HG03442 (cell line): Measurements from ENCODE around the gene ACKR2.
"Not testable (repeated sequence)": the region's sequence is repeated elsewhere in the genome, so short reads cannot be mapped to it uniquely, and the experiment has no call there.

Source experiments
- ATAC-seq: cut with Tn5 transposase; IDR thresholded peaks from one replicate; pipeline ENCODE4 v1.9.1; 2021; ENCODE audit warnings: mild to moderate bottlenecking, moderate library complexity; ENCODE audit not compliant: unreplicated experiment

Gene ACKR2

DNA sequence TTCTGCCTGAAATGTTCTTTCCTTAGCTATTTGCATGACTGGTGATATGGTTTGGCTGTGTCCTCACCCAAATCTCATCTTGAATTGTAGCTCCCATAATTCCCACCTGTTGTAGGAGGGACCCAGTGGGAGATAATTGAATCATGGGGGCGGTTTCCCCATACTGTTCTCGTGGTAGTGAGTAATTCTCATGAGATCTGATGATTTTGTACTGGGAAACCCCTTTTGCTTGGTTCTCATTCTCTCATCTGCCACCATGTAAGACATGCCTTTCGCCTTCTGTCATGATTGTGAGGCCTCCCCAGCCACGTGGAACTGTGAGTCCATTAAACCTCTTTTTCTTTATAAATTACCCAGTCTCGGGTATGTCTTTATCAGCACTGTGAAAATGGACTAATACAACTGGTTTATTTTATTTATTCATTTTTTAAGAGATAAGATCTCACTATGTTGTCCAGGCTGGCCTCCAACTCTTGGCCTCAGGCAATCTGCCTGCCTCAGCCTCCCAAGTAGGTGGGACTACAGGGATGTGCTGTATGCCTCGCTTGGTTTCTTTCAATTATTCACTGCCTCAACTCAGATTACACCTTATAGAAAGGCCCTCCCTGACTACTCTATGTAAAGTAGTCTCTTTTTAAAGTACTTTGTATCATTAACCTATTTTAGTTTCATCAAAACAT is 74.1 kb downstream of the ACKR2 start:
- ATAC-seq = not testable (repeated sequence)

DNA sequence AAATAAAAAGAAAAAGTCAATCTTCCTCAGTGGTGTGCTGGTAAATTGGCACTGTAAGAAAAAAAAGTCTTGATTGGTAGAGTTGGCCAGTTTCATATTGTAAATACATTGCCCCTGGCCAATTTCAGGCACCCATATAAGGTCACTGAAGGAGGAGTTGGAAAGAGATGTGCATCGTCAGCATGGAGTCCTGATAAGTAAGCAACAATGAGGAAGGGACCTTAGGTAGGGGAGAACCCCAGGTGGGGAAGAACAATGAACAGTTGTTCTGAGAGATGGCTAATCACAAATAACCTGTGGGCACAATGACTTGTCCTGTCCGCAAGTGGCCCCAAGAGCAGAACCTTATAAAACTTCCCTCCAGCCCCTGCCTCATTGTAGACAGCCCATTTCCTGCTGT is 75.1 kb downstream of the ACKR2 start:
- no peak for ATAC-seq

DNA sequence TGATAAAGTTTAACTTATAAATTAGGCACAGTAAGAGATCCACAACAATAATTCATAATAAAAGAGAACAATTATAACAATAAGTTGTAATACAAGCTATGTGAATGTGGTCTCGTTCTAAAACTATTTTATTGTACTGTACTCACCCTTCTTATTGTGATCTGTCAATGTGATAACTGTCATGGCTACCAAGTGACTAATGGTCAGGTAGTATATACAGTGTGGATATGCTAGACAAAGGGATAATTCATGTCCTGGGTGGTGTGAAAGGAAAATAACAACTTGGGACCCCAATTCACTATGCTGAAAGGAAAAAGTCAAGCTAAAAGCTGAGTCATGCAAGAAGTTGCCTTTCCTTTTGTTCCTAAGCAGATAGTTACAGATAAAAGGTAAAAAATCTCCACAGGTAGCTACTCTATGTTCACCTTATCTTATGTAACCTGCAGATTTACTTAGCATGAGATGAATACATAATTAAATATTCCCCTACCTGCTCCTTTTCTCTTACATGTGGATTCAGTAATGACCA is 77.1 kb downstream of the ACKR2 start:
- ATAC-seq = no peak

DNA sequence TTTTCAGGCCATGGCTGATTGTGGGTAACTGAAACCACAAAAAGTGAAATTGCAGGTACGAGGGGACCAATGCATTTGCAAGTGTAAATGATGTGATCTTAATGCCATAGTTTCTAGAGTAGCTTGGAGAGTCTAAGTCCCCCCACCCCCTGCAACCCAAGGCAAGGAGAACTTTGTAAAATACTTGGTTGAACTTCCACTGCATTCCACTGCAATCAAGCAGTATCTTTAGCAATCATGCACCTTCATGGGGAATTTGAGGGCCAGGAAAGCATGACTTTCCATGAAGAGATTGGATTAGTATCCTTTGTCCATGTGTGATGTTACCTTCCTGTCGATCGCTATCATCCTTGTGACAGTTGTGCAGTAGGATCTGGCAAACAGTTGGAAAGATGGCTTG is 77.8 kb downstream of the ACKR2 start:
- ATAC-seq = no peak

DNA sequence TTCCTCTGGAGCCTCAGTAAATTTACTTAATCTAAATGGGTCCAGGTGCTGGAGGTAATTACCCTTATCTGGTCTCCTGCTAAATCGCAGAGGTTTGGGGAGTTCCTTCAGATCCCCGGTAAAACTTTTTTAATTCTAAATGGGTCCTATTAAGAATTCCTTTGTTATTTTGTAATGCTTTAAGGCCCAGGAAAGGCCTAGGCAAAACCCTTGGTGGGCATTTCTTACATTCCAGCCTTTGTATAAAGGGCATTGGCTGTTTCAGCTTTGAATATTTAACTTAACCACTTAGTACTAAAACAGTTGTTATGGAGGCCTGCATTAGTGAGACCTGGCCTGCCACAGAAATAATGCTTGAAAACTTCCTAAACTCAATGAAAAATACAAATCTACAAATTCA is 81.8 kb downstream of the ACKR2 start:
- ATAC-seq = no peak

DNA sequence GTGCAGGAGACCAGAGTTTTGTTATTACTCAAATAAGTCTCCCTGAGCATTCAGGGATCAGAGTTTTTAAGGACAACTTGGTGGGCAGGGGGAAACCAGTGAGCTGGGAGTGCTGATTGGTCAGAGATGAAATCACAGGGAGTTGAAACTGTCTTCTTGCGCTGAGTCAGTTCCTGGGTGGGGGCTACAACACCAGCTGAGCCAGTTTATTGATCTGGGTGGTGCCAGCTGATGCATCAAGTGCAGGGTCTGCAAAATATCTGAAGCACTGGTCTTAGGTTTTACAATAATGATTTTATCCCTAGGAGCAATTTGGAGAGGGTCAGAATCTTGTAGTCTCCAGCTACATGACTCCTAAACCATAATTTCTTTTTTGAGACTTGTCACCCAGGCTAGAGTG is 82.9 kb downstream of the ACKR2 start:
- ATAC-seq = no peak

DNA sequence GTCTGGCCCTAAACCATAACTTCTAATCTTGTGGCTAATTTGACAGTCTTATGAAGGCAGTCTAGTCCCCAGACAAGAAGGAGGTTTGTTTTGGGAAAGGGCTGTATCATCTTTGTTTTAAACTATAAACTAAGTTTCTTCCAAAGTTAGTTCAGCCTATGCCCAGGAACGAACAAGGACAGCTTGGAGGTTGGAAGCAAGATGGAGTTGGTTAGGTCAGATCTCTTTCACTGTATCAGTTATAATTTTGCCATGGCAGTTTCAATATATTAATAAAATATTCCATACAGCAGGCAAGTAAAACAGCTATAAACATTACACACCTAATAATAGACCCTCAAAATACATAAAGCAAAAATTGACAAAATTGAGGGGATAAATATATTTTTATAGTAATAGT is 83.6 kb downstream of the ACKR2 start:
- ATAC-seq = no peak

DNA sequence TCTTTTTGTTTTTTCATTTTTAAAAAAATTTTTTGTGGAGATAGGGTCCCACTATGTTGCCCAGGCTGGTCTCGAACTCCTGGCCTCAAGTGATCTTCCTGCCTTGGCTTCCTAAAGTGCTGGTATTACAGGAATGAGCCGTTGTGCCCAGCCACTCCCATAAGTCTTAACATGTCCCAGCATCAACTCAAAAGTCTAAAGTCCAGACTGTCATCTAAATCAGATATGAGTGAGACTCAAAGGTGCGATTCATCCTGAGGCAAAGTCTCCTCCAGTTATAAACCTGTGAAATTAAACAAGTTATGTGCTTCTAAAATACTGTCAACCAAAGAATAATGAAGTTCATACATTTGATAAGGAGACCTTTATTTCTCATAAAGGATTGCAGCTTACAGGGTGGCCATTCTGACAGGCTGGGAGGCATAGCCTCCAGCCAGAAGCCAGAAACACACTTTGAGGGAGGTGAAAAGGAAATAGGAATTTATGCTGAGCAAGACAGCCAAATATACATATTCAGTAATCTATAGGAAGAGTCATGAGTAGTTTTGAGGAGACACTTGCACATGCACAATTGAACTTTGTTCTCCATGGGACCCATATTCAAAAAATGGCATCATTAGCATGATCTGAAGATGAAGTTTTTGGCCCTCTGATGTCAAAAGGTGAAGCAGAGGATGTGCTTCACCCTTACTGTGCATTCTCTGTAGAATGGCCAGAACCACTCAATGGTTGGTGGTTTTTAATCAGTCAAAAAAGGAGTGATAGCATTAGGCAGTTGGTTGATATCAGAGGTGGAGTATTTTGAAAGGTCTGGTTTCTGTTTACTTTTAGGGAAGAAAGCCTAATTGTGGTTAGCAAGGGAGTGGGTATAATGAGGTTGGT is 85.7 kb downstream of the ACKR2 start:
- no peak for ATAC-seq

DNA sequence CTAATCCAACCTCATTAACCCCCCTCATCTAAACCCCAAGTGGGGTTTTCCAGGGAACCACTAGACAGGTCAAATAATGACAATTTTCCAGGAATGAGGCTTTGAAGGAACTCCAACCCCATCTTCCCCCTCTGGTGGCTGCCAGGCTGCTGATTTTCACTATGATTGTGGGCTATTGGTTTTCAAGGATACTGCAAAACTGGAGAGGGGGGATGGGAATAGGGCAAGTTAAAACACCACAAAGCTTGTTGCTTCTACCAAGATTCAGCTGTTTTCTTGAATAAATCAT is 86.3 kb downstream of the ACKR2 start:
- ATAC-seq = no peak

DNA sequence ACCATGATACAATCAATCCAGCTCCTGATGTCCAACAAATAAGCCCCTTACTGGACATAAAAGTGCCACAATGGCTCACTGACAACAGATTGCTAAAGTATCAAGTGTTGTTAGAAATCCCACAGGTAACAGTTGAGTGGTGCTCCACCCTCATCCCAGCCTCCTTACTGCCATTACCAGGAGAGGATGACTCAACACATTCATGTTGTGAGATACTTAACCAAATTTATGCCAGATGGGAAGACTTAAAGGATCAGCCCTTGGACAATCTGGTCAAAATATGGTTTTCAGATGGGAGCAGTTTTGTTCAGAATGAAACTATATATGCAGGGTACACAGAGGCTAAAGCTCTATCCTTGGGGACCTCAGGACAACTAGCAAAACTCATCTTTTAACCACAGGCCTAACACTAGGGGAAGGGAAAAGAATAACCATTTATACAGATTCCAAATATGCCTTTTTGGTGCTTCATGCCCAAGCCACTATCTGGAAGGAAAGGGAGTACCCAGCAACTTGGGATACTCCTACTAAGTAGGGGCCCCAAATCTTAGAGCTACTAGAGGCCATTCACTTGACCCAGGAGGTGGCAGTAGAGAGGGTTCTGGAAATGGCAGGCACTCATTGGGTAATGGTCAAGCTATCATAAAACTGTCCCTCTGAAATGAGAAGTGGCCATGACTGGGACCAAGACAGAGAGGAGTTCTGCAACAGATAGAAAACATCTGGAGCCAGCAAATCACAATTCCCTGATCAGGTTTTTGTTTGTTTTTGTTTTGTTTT is 89.8 kb downstream of the ACKR2 start:
- no peak for ATAC-seq

DNA sequence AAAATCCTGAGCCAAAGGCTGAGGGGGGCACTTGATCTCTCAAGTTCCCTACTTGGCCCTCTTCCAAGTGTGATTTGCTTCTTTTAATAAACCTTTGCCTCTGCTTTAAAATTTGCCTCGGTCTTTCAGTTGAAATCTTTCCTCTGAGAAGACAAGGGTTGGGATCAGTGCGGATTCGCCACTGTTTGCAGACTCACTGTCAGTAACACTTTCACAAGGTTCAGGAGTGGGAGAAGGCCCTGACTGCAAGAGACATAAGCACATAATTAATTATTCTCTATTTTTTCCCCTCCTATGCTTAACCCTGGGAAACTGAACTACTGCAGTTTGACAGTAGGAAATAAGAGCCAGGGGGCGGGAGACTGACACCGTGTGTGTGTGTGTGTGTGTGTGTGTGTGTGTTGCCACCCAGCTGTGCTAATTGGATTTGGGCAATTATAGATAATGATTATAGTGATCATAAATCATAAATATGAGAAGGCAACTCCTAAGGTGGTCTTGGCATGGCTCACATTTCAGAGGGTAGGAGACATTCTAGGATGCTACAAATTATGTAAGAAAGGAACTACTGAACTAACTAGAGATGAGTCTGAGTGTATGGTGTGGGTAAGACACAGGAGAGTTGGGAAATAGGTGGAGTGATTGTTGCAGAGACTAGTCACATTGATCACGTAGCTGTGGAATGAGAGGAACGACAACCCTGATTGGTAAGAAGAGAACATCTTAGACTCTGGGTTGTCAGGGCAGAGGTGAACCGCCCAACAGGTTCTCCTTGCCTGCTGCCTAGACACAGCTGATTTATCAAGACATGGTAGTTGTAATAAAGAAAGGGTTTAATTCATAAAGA is 91.2 kb downstream of the ACKR2 start:
- ATAC-seq = no peak

DNA sequence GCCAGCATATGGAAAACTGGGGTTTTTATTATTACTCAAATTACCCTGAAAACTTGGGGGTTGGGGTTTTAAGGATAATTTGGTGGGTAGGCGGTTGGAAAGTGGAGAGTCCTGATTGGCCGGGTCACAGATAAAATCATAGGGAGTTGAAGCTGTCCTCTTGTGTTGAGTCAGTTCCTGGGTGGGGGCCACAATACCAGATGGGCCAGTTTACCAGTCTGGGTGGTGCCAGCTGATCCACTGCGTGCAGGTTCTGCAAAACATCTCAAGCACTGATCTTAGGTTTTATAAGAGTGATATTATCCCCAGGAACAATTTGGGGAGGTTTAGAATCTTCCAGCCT is 91.8 kb downstream of the ACKR2 start:
- no peak for ATAC-seq

DNA sequence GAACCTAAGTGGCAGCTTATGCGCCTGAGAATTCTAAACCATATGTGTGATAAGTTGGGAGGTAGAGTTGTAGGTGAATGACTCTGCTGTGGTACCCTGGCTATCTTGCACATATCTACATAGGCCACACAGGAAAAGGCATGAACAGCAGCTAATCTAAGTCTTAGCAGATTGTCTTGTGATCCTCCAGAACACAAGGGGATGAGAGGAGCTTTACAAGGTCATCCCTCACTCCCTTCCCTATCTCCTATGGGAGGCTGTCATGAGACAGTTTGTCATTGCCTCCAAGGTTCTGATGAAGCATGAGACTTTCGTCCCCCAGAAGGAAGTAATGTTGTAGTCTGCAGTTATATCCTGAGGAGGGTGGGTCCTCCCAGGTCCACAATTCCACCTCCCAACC is 93.0 kb downstream of the ACKR2 start:
- ATAC-seq = no peak

DNA sequence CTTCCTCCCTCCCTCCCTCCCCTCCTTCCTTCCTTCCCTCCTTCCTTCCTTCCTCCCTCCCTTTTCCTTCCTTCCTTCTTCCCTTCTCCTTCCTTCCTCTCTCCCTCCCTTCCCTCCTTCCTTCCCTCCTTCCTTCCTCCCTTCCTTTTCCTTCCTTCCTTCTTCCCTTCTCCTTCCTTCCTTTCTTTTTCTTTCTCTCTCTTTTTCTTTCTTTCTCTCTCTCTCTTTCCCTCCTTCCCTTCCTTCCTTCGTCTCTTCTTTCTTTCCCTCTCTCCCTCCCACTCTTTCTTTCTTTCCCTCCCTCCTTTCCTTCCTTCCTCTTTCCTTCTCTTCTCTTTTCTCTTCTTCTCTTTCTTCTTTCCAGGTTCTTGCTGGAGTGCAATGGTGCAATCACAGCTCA is 94.8 kb downstream of the ACKR2 start:
- no peak for ATAC-seq

DNA sequence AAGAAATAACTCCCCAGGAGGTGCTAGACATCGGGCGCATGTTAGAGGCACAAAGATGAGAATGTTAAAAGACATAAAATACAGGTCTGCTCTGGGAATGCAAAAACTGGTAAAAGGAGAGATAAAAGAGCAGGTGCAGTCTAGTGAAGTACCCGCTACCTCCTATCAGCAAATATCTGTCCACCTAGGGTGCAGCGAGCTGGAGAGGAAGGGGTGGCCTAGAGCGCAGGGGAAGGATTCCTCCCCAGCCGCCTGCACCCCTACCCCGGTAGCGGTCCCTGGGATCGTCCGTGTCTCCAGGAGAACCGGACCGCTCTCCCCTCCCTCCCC is 96.5 kb downstream of the ACKR2 start:
- ATAC-seq = no peak

DNA sequence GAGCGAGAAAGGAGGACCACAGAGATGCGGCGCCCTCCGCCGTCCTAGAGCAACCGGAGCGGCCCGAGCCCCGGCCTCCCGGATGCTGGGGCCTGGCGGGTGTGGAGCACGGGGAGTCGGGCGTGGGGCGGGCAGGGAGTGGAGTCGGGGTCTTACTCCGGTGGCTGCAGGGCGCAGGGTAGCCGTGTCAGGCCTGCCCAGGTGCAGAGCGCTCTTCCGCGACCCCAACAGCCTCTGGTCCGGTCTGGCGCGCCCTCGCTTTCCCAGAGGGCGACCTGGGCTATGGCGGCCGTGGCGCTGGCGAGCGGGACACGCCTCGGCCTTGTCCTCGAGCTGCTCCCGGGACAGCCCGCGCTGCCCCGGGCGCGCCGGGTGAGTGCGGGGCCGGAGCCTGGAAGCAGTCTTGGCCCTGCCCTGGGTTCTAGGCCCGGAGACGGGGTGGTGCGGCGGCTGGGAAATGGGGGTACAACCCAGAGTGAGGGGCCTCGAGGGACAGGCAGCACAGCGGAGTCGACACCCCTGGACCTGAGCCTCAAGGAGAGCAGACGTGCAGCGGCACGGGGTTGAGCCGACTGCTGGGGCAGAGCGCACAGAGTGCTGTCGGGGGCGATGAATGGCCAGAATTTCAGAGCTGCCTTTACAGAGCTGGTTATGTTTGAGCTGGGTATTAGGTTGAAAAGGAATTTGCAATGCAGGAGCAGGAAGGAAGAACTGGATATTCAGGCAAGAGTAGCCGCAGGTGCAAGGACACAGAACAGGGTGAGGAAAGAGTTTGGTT is 97.0 kb downstream of the ACKR2 start, which contains the start of gene ZNF662:
ZNF662 (plus strand) TSS at position 73 of the 778 bp plus-strand sequence. CDS start 1,973 bp downstream, outside the sequence.
- ATAC-seq = no peak

DNA sequence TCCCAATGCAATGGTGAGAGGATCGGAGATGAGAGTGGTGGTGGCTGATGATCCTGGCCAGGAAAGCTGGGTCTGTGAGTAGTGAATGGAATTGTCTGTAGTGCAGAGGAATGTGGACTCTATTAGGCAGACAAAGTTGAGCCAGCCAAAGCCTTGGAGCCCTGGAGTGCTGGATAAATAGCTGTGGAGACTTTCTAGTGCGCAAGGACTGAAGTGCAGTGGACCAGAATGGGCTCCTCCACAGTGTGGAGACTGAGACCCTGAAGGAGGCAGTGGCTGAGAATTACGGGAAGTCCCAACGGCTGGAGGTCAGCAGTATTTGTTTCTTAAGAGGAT is 97.6 kb downstream of the ACKR2 start:
- no peak for ATAC-seq

DNA sequence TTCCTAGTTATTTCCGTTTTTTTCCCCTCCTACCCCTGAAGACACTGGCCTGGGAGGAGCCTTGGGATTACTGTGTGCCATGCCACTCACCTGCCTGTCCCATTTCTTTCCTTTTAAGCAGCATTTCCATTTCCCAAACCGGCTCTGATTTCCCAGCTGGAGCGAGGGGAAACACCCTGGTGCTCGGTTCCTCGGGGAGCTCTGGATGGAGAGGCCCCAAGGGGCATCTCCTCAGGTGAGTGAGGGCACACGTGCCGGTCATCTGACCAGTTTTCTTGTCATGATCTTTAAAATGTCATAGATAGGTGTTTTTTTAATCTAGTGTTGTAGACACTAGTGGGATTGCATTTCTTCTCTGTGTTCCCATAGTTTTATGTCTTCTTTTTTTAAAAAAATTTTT is 99.4 kb downstream of the ACKR2 start:
- no peak for ATAC-seq

DNA sequence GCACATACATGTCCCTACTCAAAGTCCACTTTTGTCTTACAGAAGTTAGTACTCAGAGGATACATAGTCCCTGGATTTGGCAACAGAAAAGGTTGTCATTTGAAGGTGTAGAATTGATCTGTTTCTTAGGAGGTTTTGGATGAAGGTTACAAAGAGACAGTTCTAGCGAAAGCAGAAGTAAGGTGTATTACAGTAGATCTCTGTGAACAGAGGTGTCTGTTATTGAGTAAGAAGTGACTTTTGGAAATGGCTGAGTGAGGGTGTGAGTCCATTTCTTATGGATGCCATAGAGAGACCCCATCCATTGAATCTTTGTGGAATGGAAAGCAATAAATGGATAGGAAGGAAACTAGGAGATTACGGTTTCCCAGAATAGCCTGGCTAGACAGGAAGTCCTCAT is 102.3 kb downstream of the ACKR2 start:
- no peak for ATAC-seq

DNA sequence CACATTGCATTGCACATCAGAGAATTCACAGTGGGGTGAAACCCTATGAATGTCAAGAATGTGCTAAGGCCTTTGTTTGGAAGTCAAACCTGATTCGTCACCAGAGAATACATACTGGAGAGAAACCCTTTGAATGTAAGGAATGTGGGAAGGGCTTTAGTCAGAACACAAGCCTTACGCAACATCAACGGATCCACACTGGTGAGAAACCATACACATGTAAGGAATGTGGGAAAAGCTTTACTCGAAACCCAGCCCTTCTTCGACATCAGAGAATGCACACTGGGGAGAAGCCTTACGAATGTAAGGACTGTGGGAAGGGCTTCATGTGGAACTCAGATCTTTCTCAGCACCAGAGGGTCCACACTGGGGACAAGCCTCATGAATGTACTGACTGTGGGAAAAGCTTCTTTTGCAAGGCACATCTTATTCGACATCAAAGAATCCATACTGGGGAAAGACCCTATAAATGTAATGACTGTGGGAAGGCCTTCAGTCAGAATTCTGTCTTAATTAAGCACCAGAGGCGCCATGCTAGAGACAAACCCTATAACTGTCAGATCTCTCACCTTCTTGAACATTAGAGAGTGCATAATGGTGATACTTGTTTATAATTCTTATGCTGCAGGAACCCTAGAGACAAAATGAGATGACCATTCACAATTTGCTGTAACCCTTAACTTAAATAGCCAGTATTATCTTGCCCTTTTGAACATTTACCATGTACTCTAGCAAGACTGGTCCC is 105.7 kb downstream of the ACKR2 start:
- ATAC-seq = no peak
